GM18858 (cell line): Measurements from ENCODE around the gene CCDC61.

Source experiments
- ATAC-seq: cut with Tn5 transposase; IDR thresholded peaks from one replicate; pipeline ENCODE4 v1.9.1; 2021; ENCODE audit not compliant: unreplicated experiment

CCDC61 gene

DNA sequence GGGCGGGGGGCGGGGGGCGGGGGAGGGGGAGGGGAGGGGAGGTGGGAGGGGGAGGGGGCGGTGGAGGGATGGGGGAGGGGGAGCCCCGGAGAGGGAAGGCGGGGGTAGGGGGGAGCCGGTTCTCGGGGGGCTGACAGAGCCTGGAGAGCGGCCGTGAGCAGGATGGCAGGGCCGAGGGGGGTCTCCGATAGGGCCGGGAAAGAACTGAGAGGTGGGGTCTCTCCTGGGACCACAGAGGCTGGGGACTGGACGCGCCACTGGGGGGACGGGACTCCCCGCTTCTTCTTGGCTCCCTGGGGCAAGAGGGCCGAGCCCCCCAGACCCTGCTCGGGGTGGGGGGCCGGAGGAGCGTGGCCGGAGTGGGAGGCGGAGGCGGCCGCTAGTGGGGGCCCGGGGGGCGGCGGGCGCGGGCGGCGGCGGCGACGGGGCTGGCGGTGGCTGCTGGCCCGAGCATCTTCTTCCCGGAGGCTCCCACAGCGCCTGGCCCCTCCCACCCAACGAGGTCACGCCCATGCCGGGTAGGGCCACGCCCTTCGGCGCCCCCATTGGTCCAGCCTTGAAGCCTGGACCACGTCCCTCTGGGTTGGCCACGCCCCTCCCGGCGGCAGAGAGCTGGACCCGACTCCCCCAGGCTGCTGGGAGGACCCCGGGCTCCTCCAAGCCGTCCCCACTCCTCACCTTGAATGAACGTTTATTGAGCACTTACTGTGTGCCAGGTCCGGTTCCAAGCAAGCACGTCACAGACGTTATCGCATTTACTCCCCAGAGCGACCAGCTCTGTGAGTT lies 21.5 kb upstream of the CCDC61 start, which contains the start of gene NOVA2:
Gene NOVA2, minus strand, starts transcription at position 313 of the 786 bp plus-strand sequence. CDS start 514 bp downstream, outside the sequence.
- no peak for ATAC-seq

DNA sequence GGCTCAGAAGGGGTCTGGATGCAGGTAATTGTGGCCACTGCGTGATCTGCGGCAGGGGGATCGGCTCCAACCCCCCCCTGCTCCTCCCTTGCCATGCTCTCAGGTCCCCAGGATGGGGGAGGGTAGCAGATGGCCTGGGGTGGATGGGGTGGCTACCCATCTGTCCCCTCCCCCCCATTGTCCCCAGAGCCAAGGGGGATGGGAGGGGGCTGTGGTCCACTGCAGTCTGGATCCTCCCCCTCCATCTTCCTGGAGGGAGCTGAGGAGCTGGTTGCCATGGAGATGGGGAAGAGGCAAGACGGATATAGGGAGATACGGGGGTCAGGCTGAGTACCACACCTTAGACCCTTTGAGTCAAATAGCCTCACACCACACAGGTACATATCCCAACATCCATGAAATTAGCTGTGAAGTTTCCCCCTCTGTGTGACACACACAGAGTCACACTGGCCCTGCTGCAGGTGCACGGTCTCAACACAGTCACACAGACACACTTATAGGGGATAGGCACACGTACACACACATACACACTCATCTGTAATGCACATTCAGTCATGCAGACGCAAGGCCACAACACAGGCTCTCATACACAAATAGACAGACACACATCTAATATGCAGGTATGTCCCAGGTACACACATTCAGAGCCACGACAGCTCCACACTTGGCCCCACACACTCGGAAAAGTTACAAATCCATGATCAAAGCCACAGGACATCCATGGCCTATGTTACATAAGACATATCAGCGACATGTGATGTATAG lies 19.8 kb upstream of the CCDC61 start:
- no peak for ATAC-seq

DNA sequence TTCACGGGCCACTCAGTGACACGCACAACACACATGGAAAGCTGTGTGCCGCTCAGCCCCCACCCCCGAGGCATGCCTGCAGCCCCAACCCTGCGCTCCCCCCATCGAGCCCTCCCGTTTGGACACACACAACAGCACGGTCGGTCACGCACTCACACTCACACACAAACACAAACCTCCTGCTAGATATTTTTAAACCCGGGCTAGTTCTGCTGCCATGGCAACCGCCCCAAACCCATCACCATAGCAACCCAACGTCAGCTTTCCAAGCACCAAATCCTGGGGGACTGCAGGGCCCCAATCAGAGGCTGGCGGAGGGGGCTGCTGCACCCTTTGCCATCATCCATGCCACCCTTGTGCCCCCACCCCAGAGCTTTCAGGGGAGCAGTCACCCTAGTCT lies 19.1 kb upstream of the CCDC61 start:
- no peak for ATAC-seq

DNA sequence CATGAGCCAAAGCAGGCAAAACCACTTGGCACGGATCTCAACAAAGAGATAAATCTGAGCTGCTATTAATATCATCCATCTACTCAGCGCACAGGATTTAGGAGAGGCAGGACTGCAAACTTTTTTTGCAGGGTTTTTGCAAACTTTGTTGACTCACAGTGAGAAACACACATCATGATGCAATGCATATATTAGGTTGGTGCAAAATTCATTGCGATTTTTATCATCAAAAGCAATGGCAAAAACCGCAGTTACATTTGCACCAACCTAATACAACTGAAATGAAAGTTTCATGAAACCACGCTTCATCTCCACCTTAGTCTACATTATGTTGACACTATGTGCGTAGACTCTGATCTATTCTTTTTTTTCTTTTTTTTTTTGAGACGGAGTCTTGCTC lies 17.1 kb upstream of the CCDC61 start:
- no peak for ATAC-seq

DNA sequence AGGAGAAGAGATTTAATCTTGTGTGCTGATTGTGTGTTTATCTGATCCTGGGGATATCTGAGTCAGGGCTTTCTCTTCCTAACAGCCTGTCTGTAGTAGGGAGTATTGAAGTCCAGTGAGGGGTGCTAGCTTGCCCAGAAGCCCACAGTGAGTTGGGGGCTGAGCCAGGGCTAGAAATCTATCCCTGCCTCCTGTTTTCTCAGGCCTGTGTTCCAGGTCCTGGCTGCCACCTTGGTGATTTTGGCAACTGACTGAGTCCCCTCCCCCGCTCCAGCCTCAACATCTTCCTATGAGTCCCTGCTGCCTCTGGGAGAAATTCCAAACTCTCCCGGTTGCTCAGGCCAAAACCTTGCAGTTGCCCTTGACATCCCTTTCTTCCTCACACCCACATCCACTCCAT lies 13.9 kb upstream of the CCDC61 start:
- ATAC-seq: no peak

DNA sequence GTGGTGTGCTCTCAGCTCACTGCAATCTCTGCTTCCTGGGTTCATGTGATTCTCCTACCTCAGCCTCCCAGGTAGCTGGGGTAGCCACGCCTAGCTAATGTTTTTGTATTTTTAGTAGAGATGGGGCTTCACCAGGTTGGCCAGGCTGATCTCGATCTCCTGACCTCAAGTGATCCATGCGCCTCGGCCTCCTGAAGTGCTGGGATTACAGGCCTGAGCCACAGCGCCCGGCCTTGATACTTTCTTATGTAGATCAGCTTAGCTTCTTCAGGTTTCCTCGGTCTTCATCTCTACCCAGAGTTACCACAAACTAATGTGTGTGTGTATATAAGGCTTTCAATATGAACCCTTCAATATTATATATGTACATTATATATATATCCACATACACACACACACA lies 9.9 kb upstream of the CCDC61 start:
- no peak for ATAC-seq

DNA sequence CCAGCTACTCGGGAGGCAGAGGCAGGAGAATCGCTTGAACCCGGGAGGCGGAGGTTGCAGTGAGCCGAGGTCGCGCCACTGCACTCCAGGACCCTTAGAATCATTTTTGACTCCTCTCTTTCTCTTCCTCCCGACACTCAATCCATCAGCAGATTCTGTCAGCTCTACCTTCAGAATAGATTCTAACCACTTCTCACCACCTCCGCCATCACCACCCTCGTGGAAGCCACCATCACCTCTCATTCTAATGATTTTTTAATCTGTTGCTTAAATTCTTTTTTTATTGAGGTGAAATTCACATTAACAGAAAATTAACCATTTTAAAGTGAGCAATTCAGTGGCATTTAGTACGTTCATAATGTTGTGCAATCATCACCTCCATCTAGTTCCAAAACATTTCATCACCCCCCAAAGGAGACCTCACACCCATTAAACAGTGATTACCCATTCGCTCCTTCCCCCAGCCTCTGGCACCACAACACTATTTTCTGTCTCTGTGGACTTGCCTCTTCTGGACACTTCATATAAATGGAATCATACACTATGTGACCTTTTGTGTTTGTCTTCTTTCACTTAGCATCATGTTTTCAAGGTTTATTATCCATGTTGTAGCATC lies 5.0 kb upstream of the CCDC61 start:
- ATAC-seq: no peak

DNA sequence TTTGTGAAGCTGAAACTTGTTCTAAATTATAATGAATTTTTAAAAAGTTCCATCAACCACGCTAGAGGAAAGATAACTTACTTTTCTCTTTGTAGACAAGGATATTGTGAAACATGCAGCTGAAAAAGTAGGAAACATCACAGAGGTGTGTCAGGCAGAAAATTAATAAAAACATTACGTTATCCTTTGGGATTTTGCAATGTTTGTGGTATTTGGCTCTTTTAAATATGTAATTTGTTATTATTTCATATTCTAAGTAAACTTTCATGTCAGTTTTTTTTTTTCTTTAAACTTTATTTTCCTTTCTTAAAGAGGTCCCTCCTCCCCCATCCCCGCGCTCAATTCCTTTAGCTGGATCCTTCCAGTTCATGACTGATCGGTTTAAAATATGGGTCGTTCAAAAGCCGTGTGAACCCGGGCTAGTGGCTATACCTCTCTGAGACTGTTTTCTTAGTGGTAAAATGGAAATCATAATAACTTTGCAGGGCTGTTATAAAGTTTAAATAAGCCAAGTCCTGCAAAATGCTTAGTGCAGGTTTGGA lies 740 bp upstream of the CCDC61 start:
- no peak for ATAC-seq

DNA sequence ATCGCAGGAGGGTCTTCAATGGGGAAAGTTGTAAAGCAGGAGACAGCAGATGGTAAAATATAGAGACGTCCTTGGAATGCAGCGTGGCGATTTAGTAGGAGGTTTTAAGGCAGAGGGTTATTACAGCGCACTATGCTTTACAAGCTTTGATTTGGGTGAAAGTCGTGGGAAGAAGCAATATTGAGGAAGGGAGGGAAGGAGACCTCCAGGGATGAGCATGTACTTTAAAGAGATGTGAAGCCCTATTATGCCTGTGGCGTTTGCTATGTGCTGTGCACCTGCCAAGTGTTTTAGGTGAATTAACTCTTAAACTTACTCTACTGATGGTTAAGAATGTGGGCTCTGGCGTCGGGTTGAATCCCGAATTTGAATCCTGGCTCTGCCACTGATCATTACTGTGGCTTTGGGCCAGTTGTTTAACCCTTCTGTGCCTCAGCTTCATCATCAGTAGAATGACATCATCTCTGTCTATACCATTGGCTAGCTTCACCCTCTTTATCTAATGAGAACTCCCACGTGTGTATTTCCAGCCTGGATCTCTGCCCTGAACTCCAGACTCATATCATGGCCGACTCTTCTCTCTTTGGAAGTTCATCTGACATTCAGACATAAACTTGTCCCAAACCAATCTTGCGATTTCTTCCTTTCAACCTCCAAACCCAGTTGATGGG lies 583 bp downstream of the CCDC61 start:
- ATAC-seq: no peak

DNA sequence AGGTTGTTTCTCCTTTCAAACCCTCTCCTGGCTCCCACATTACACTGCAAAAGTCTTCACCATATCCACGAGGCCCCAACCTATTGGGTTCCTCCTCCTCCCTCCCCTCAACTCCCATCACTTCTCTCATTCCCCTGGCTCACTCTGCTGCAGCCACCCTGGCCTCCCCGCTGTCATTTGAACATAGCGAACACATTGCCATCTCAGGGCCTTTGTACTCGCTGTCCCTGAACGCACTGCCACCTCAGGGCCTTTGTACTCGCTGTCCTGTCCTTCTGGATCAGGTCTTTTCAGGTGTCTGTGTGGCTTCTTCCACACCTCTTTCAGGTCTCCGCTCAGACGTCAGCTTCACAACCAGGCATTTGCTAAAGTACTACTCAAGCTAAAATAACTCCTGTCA lies 1.7 kb downstream of the CCDC61 start:
- ATAC-seq: no peak

DNA sequence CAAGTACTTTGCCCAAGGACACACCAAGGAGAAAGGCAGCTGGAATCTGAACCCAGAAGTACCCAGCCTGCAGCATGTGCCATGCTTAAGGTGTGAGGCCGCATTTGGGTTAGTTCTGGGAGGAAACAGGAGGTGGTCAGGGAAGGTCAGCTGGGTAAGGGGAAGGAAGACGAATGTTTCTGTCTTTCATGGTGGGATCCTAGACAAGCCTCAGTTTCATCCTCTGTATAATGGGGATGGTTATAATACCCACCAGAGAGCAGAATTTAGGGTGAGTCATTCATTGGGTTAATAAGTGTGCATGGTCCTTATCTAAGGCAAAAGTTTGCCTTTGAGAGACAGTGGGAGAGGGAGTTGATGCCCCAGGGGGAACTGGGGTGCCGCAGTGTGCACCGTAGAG lies 3.6 kb downstream of the CCDC61 start:
- no peak for ATAC-seq

DNA sequence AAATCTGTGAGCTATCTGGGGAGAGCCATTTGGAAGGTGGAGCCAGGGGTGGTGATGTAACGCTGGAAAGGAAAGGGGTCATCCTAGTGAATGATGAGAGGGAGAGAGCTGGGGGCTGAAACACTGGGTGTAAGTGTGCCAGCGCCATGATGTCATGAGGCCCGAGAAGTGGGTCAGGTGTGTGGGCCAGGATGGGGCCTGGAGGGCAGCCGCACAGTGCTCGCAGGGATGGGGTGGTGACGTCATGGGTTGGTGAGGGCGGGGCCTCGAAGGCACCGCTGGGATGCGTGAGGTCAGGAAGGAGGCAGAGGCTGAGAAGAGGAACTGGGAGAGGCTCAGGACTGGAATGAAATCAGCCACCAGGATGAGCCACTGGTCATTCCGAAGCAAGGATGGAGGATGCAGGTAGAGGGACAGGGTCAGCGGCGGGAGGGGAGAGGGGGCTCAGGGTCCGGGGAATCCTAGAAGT lies 4.4 kb downstream of the CCDC61 start:
- ATAC-seq: no peak

DNA sequence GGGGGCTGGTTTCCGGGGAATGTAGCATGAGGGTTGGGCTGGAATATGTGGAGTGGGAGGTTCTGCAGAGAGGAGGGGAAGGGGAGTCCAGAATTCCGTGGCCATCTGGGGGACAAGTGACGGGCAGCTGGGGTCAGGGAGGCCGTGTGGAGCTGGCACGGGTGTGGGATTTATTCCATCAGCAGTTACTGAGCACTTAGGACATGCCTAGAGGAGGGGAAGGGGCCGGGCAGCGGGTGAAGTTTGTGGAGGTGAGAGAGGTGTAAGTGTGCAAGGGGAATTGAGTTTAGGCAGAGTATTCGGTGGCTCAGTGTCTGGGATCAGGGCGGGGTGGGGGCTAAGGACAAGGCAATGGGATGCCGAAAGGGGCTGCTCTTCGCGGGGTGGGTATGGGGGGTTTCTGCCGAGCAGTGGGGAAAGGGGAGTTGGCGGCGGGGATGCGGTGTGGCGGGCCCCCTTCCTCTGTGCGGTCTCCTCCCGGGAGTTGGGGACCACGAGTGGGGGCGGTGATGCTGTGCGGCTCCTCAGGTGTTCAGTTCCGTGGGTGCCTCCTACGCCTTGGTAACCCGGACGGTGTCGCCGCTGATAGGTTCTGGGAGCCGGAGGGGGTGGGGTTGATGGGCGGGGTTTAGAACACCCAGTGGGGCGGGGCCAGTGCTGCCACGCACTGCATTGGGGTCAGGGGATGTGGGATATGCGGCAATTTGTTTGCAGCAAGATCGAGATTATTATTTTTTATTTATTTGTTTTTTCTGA lies 5.4 kb downstream of the CCDC61 start:
- ATAC-seq: no peak

DNA sequence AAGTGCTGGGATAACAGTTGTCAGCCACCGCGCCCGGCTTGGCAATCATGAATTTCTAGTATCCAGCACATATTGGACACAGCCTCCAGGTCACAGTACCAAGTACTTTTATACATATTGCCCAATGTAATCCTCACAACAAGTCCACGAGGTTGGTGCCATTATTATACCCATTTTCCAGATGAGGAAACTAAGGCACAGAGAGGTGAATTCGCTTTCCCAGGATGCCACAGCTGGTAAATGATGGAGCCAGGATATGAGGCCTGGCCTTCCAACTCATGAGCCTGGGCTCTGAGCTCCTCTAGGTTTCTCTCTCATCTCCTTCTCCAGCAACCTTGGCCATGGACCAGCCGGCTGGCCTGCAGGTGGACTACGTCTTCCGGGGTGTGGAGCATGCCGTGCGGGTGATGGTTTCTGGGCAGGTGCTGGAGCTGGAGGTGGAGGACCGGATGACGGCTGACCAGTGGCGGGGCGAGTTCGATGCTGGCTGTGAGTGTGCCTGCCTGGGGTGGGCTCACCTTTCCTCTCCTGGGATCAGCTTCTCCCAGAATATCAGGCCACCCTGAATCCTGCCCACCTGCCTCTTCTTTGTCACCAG lies 7.5 kb downstream of the CCDC61 start:
- no peak for ATAC-seq

DNA sequence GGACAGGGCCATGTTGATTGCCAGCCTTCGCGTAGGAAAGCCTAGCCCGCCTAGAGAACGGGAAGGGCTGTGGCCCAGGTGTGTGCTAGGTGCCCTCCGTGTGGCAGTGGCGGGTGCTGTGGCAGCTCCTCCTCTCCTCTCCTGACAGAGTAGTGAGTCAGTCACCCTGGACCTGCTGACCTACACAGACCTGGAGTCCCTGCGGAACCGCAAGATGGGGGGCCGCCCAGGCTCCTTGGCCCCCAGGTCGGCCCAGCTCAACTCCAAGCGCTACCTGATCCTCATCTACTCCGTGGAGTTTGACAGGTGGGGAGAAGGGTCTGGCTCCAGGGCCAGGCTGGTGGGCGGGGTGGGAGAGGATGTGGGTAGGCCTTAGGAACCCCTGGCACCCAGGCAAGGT lies 11.1 kb downstream of the CCDC61 start:
- ATAC-seq: no peak

DNA sequence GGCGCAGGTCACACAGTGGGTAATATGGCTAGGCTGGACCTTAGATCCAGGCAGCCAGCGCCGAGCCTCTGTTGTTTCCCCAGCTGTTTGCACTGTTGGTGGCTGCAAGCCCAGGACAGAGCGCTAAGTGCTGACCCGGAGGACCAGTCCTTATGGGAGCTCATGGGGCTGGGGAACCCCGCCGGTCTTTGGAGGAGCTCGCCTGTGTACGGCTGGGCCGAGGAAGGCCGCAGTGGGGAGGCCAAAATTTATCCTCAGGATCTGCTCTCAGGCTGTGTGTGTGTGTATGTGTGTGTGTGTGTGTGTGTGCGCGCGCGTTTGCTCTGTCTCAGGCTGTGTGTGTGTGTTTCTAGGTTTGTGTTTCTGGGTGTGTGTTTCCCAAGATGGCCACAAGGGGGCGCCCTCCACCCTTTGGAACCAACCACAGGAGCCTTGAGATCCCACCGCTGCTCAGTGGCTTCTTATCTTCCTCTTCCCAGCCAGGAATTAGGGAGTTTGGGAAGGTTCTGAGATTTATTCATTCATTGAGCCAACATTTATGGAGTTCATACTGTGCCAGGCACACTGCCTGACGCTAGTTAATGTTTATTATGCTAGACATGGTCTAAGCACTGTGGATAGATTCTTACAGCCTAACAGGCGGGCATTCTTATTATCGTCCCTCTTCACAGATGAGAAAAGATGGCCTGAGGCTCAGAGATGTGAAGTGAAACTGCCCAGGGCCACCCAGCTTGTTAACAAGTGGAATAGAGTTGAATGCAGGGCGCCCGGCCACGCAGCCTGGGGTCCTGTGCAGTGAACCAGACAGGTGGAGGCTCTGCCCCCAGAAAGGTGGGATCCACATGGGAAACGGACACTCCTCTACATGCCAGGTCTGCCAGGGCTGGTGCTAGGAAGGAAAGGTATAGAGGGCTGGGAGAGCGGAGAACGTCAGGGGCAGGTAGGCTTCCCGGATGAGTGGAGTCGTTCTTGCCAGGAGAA lies 14.6 kb downstream of the CCDC61 start:
- no peak for ATAC-seq

DNA sequence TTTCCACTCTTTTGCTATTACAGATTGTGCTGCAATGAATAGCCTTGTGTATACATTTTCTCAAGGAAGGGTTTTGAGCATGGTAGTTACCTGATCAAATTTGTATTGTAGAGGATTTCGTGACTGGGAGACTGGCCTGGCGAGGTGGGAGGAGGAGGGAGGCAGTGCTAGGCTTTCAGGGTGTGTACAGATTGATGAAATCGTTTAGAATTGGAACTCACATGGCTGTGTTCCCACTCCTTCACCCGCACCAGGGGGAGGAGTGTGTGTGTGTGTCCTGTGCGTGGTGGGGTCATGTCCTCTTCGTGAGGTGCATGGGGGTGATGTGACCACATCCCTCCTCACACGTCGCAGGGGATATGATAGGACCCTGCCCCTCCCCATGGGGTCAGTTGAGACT lies 19.3 kb downstream of the CCDC61 start:
- no peak for ATAC-seq

DNA sequence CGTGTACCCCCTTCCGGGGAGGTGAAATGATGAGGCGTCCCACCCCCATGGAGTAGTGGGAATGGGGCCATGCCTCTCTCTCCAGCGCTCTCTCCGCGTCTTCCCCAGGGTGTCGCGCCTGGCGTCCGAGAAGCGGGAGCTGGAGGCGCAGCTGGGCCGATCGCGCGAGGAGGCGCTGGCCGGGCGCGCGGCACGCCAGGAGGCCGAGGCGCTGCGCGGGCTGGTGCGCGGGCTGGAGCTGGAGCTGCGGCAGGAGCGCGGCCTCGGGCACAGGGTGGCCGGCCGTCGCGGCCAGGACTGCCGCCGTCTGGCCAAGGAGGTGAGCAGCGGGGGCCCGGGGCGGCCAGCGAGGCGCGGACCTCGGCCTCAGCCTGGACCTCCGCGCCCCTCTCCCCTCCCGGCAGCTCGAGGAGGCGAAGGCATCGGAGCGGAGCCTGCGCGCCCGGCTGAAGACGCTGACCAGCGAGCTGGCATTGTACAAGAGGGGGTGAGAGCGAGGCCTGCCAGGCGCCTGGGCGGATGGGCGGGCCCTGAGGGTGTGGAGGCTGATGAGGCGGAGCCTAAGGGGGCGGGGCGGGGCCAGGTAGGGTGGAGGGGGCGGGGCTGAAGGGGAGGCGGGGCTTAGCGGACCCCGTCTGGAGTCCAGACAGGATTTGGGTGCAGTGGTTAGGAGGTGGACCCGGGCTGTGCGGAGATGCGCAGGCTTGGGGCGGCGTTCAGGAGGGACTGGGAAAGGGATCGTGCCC lies 19.8 kb downstream of the CCDC61 start:
- ATAC-seq: no peak
